Measurements from ENCODE around the gene PSMB3.

PSMB3 gene

GRCh38 chr17:38733982-38734973, 18.3 kb upstream of the PSMB3 start:
- DNase-seq: peak in 1 of 3 experiments; percentile 32

- peak; percentile 26 to 64 (median 26) for DNase-seq
These were observed 17.2 kb upstream of the PSMB3 start for GRCh38 chr17:38735161-38735997.

- no peak for DNase-seq
These were observed 14.4 kb upstream of the PSMB3 start for GRCh38 chr17:38738007-38738662.

- no peak for DNase-seq
These were observed 13.9 kb upstream of the PSMB3 start for GRCh38 chr17:38738686-38739085.

GRCh38 chr17:38739305-38739704, 13.2 kb upstream of the PSMB3 start:
- DNase-seq: no peak

GRCh38 chr17:38740044-38740443, 12.5 kb upstream of the PSMB3 start:
- no peak for DNase-seq

GRCh38 chr17:38740806-38741205, 11.7 kb upstream of the PSMB3 start:
- no peak for DNase-seq

GRCh38 chr17:38741461-38741860, 11.1 kb upstream of the PSMB3 start:
- no peak for DNase-seq

GRCh38 chr17:38741921-38742410, 10.6 kb upstream of the PSMB3 start:
- DNase-seq: peak in 2 of 3 experiments; percentile 19 to 62

GRCh38 chr17:38742411-38743308, 9.9 kb upstream of the PSMB3 start:
- peak; percentile 29 to 98 (median 89) for DNase-seq

GRCh38 chr17:38743556-38744171, 8.9 kb upstream of the PSMB3 start:
- peak; percentile 23 to 94 (median 86) for DNase-seq

- peak; percentile 86 to 96 (median 94) for DNase-seq
These were observed 7.0 kb upstream of the PSMB3 start for GRCh38 chr17:38745545-38745944.

GRCh38 chr17:38746004-38746848, 6.3 kb upstream of the PSMB3 start:
- peak in 1 of 3 experiments; percentile 54 for DNase-seq

GRCh38 chr17:38746849-38747462, 5.6 kb upstream of the PSMB3 start:
- peak in 2 of 3 experiments; percentile 3 to 45 for DNase-seq

GRCh38 chr17:38747463-38748148, 4.9 kb upstream of the PSMB3 start:
- DNase-seq: peak in 2 of 3 experiments; percentile 59 to 68

GRCh38 chr17:38748149-38748891, 4.2 kb upstream of the PSMB3 start, which contains the start of gene PCGF2:
Gene PCGF2, minus strand, starts transcription at chr17:38748336. Its CDS starts 7,934 bp downstream, at chr17:38740402.
- DNase-seq: peak; percentile 91 to 96 (median 93)

- DNase-seq: no peak
These were observed 3.7 kb upstream of the PSMB3 start for GRCh38 chr17:38748892-38749222.

All from NCI-H1417 (cell line).